CD4-positive, alpha-beta T cell (primary cell): ENCODE measurements around the gene GORASP1. TPM values are rescaled to one million over a fixed set of nuclear protein-coding genes. Genes with fewer than 3 reads are reported as not detected.

ENCODE experiments used
- ATAC-seq: fragments of 200-7000 bp; cut with Tn5 transposase; one replicate; pipeline ENCODE4 v1.10.0; 2022; ENCODE audit warnings: mild to moderate bottlenecking; ENCODE audit not compliant: poor library complexity
- CTCF ChIA-PET: fragments of 350-600 bp; sonication (Branson Sonifier 250); formaldehyde crosslinking; loops from one replicate; lab custom pipeline; 2021; ENCODE audit warnings: antibody characterized with exemption, inconsistent platforms; lab: Charles Lee
- POLR2A ChIA-PET: fragments of 350-600 bp; sonication (Branson Sonifier 250); formaldehyde crosslinking; loops from one replicate; lab custom pipeline; 2021; ENCODE audit warnings: antibody characterized with exemption, inconsistent platforms; lab: Charles Lee
- DNase-seq, 14 experiments: peaks; one replicate each; pipeline ENCODE4 v3.0.0-alpha.2; 2013 to 2020; ENCODE audit warnings: mixed read lengths in 2 of 14
- H3K27ac ChIP-seq, 2 donors: one replicate each; pipeline versions ENCODE4 v1.5.1 to v1.7.0; 2013; ENCODE audit warnings: low read length in 2 of 2, low read depth in 1 of 2, mild to moderate bottlenecking in 1 of 2
- H3K27me3 ChIP-seq, 2 experiments: 1 replicate in 1 of 2; 2 replicates in 1 of 2; pipeline versions ENCODE4 v1.6.1 to v1.7.0; 2013; ENCODE audit warnings: low read length in 2 of 2, control low read depth in 1 of 2, mild to moderate bottlenecking in 1 of 2, moderate library complexity in 1 of 2; ENCODE audit not compliant: insufficient read depth in 2 of 2, control insufficient read depth in 1 of 2
- H3K36me3 ChIP-seq: one replicate; pipeline ENCODE4 v1.6.1; 2013; ENCODE audit warnings: low read length, control low read depth; ENCODE audit not compliant: insufficient read depth
- H3K4me1 ChIP-seq: one replicate; pipeline ENCODE4 v1.6.1; 2013; ENCODE audit warnings: low read length, control low read depth; ENCODE audit not compliant: insufficient read depth
- H3K4me3 ChIP-seq: one replicate; pipeline ENCODE4 v1.5.1; 2013; ENCODE audit warnings: mild to moderate bottlenecking, low read length, moderate library complexity
- H3K9me3 ChIP-seq, 2 experiments: 1 replicate in 1 of 2; 2 replicates in 1 of 2; pipeline versions ENCODE4 v1.6.1 to v1.7.0; 2013; ENCODE audit warnings: low read length in 2 of 2, mild to moderate bottlenecking in 2 of 2, control low read depth in 1 of 2, moderate library complexity in 1 of 2; ENCODE audit not compliant: control insufficient read depth in 1 of 2, insufficient read depth in 1 of 2
- H3K27ac Mint-ChIP-seq: one replicate; pipeline ENCODE4 v1.8.0; 2020; ENCODE audit warnings: mixed read lengths
- H3K27me3 Mint-ChIP-seq: one replicate; pipeline ENCODE4 v1.8.0; 2021; ENCODE audit warnings: mixed read lengths
- H3K36me3 Mint-ChIP-seq: one replicate; pipeline ENCODE4 v1.8.0; 2021; ENCODE audit warnings: low read depth, mixed read lengths
- H3K4me1 Mint-ChIP-seq: one replicate; pipeline ENCODE4 v1.8.0; 2021; ENCODE audit warnings: low read depth, mixed read lengths
- H3K4me3 Mint-ChIP-seq: one replicate; pipeline ENCODE4 v1.8.0; 2020; ENCODE audit warnings: mild to moderate bottlenecking, mixed read lengths
- H3K9me3 Mint-ChIP-seq: one replicate; pipeline ENCODE4 v1.8.0; 2020; ENCODE audit warnings: mixed read lengths
- CTCF ChIP-seq: fragments of 200-600 bp; IDR thresholded peaks from one replicate; pipeline ENCODE4 v1.8.0; 2022; ENCODE audit warnings: antibody characterized with exemption, mild to moderate bottlenecking
- intact Hi-C, 2 experiments: fragments of 100-400 bp; cut with DNase I in 1 of 2; cut with micrococcal nuclease in 1 of 2; formaldehyde crosslinking; loops; one replicate each; pipeline versions ENCODE4 v1.15.1 to v1.9.0; 2023 to 2025; cut with DNase I, micrococcal nuclease
- total RNA-seq, 174 experiments: library from RNA in 2 of 174; stranded (reverse) in 2 of 174; gene quantifications; one replicate each; pipeline ENCODE4 v1.2.3 and lab custom pipeline; 2021 to 2026

The GORASP1 gene
- total RNA-seq, 2 experiments from 2014 or later, result 29.1 to 31.5 TPM

- TF ChIP-seq CTCF, result no peak
- H3K4me3 Mint-ChIP-seq, result peak overlapping the region; percentile 93
- CTCF ChIA-PET, result no interaction called here
- Histone ChIP-seq H3K36me3 (peaks cover 38% of the 10 kb centered on the region), H3K4me3 (peak overlapping the region; percentile 44), H3K27me3 (no peaks in the 10 kb centered on the region), H3K27ac (peak overlapping the region; percentile 64 to 83), H3K9me3 (no peaks in the 10 kb centered on the region), H3K4me1 (peaks cover 76% of the 10 kb centered on the region)
- H3K27me3 Mint-ChIP-seq, result peaks cover 4% of the 10 kb centered on the region
- peak overlapping the region; percentile 97 for H3K27ac Mint-ChIP-seq
- peaks cover 76% of the 10 kb centered on the region for H3K36me3 Mint-ChIP-seq
- peaks cover 82% of the 10 kb centered on the region for H3K4me1 Mint-ChIP-seq
- POLR2A ChIA-PET, result interaction anchor here (0.6 to 2.0 kb wide), 6 partner anchors 8 to 825 kb away, joined by 3 to 10 read pairs (median 4); partner anchors contain the start of genes GORASP1, SCN11A, TTC21A and WDR48
- DNase-seq (peak in 8 of 14 experiments; percentile 14 to 84 (median 46)), ATAC-seq (no peak)
- H3K9me3 Mint-ChIP-seq, result no peaks in the 10 kb centered on the region
- intact Hi-C loops, result loop anchor here in 1 of 2 experiments (10.0 kb wide), 1 partner anchor 93 kb away; the partner anchor contains the start of genes SCN11A and WDR48
These were observed 40.4 kb upstream of the GORASP1 start for GRCh38 chr3:39147711-39148434.

- Mint-ChIP-seq H3K27me3 (no peaks in the 10 kb centered on the region), H3K36me3 (peaks cover 77% of the 10 kb centered on the region), H3K4me1 (peaks cover 82% of the 10 kb centered on the region), H3K27ac (peak overlapping the region; percentile 97), H3K9me3 (no peaks in the 10 kb centered on the region), H3K4me3 (peak overlapping the region; percentile 93)
- TF ChIP-seq CTCF, result no peak
- Histone ChIP-seq H3K27me3 (no peaks in the 10 kb centered on the region), H3K4me3 (peak overlapping the region; percentile 44), H3K9me3 (no peaks in the 10 kb centered on the region), H3K4me1 (peaks cover 77% of the 10 kb centered on the region), H3K36me3 (peaks cover 47% of the 10 kb centered on the region), H3K27ac (peak overlapping the region; percentile 64 to 83)
- DNase-seq, result peak in 13 of 14 experiments; percentile 48 to 89 (median 71)
- ChIA-PET POLR2A (interaction anchor here (0.8 to 2.0 kb wide), 5 partner anchors 9 to 141 kb away, joined by 3 to 10 read pairs (median 4); partner anchors contain the start of genes GORASP1 and TTC21A), CTCF (interaction anchor here (1.0 to 1.1 kb wide), 3 partner anchors 10 to 141 kb away, joined by 3 read pairs; no protein-coding TSS in a partner anchor)
- peak; percentile 27 for ATAC-seq
- intact Hi-C loops, result loop anchor here in 1 of 2 experiments (10.0 kb wide), 1 partner anchor 92 kb away; the partner anchor contains the start of genes SCN11A and WDR48
These were observed 39.5 kb upstream of the GORASP1 start for GRCh38 chr3:39146611-39147591.

GRCh38 chr3:39146083-39146501 lies 38.7 kb upstream of the GORASP1 start:
- intact Hi-C loops, result loop anchor here in 1 of 2 experiments (10.0 kb wide), 1 partner anchor 91 kb away; the partner anchor contains the start of genes SCN11A and WDR48
- H3K9me3 Mint-ChIP-seq, result no peaks in the 10 kb centered on the region
- POLR2A ChIA-PET, result interaction anchor here (1.1 to 2.0 kb wide), 2 partner anchors 38 to 142 kb away, joined by 3 to 10 read pairs; partner anchors contain the start of genes GORASP1 and TTC21A

More at GRCh38 chr3:39146083-39146501, 38.7 kb upstream of the GORASP1 start:
- Histone ChIP-seq H3K27ac (no peak overlapping the region), H3K4me1 (peaks cover 74% of the 10 kb centered on the region), H3K36me3 (peaks cover 55% of the 10 kb centered on the region), H3K27me3 (no peaks in the 10 kb centered on the region), H3K4me3 (no peak overlapping the region), H3K9me3 (no peaks in the 10 kb centered on the region)
- no peak for TF ChIP-seq CTCF
- Mint-ChIP-seq H3K4me1 (peaks cover 81% of the 10 kb centered on the region), H3K27ac (peak overlapping the region; percentile 97), H3K36me3 (peaks cover 82% of the 10 kb centered on the region), H3K4me3 (peak overlapping the region; percentile 43), H3K27me3 (no peaks in the 10 kb centered on the region)
- peak in 2 of 14 experiments; percentile 61 to 65 for DNase-seq
- no peak for ATAC-seq
- CTCF ChIA-PET, result interaction anchor here (1.1 kb wide), 1 partner anchor 142 kb away, joined by 3 read pairs; no protein-coding TSS in a partner anchor
